Measurements from ENCODE around the gene PGAM5. TPM values are rescaled to one million over a fixed set of nuclear protein-coding genes. Genes with fewer than 3 reads are reported as not detected.
A peak's percentile ranks its signal among the peaks of the same experiment; 100 is the strongest.

The PGAM5 gene
- total RNA-seq, 1 experiment from 2014 or later = 112 TPM

DNA sequence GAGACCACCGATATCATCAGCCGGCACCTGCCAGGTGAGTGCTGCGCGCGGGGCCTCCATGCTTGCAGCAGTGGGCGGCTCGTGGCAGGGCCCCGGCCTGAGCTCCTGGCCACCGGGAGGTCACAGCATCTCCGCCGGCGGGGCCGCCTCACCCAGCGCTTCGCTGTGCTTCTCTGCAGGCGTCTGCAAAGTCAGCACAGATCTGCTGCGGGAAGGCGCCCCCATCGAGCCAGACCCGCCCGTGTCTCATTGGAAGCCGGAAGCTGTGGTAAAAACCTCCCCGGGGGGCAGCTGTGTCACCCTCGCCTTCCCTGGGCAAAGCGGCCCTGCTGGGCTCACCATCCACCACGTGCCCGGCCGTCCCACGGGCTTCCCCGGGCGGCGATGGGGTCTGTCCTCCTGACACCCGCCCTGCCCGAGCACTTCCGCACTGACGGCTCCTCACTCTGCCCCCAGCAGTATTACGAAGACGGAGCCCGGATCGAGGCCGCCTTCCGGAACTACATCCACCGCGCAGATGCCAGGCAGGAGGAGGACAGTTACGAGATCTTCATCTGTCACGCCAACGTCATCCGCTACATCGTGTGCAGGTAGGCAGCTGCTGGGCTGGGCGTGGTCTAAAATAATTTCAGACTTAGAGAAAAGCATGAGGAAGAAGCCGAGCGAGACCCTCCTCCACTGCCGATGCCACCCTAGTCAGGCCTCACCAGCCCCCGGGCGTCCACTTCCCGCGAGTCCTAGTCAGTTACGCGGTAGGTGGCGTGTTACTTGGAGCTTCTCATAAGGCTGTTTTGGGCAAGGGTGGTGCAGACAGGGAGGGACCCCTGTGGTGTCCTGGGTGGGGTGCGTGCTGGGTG, 7.1 kb downstream of the PGAM5 start:
- Mint-ChIP-seq H3K27me3 (ENCODE audit: low read depth) (no peaks in the 10 kb centered on the region), H3K36me3 (ENCODE audit: insufficient read depth in 1 of 3, low read depth in 3 of 3) (peaks cover 30 to 78% (median 63%) of the 10 kb centered on the region in 3 experiments; a peak in 6 of 7 replicates), H3K27ac (peak overlapping the region in 2 of 3 experiments; percentile 10 to 40; a peak in 3 of 7 replicates), H3K4me1 (no peaks in the 10 kb centered on the region), H3K4me3 (no peak overlapping the region), H3K9me3 (no peaks in the 10 kb centered on the region)
- no peak overlapping the region for H2BK12ac ChIP-seq (ENCODE audit: insufficient read length, low read depth, low read length)
- H2AFZ ChIP-seq (ENCODE audit: low read length) = no peak overlapping the region
- no peak overlapping the region for H3K14ac ChIP-seq (ENCODE audit: insufficient read depth, low read length)
- TF ChIP-seq, protein P1, sequence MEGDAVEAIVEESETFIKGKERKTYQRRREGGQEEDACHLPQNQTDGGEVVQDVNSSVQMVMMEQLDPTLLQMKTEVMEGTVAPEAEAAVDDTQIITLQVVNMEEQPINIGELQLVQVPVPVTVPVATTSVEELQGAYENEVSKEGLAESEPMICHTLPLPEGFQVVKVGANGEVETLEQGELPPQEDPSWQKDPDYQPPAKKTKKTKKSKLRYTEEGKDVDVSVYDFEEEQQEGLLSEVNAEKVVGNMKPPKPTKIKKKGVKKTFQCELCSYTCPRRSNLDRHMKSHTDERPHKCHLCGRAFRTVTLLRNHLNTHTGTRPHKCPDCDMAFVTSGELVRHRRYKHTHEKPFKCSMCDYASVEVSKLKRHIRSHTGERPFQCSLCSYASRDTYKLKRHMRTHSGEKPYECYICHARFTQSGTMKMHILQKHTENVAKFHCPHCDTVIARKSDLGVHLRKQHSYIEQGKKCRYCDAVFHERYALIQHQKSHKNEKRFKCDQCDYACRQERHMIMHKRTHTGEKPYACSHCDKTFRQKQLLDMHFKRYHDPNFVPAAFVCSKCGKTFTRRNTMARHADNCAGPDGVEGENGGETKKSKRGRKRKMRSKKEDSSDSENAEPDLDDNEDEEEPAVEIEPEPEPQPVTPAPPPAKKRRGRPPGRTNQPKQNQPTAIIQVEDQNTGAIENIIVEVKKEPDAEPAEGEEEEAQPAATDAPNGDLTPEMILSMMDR (conservative IDR thresholded peaks at IDR 0.05) = no peak
- H3K27ac ChIP-seq (ENCODE audit: insufficient read length, low read depth, low read length) = no peak overlapping the region
- H2AK5ac ChIP-seq (ENCODE audit: insufficient read length, low read length) = no peak overlapping the region
- no peaks in the 10 kb centered on the region for H4K20me1 ChIP-seq (ENCODE audit: control insufficient read depth, insufficient read depth, insufficient read length)
- H3K27me3 ChIP-seq (ENCODE audit: insufficient read depth, low read length) = no peaks in the 10 kb centered on the region
- H3T11ph ChIP-seq (ENCODE audit: low read length) = no peak overlapping the region
- no peak overlapping the region for H4K5ac ChIP-seq (ENCODE audit: insufficient read length, low read depth, low read length)
- no peak overlapping the region for H2BK120ac ChIP-seq (ENCODE audit: low read depth, low read length, poor library complexity, severe bottlenecking)
- H3K4ac ChIP-seq (ENCODE audit: low read depth, low read length) = no peak overlapping the region
- peaks cover 6% of the 10 kb centered on the region; the same call in 1 of the 2 replicates for H3K79me2 ChIP-seq (ENCODE audit: insufficient read depth, low read length)
- no peak overlapping the region for H4K91ac ChIP-seq (ENCODE audit: insufficient read length, low read depth, low read length)
- H2BK15ac ChIP-seq (ENCODE audit: low read depth, low read length) = no peak overlapping the region
- H3K9ac ChIP-seq (ENCODE audit: extremely low read depth, insufficient read length, low read length) = no peak overlapping the region
- DNase-seq = no peak
- no peak overlapping the region for H3K56ac ChIP-seq (ENCODE audit: insufficient read length, low read depth, low read length)
- H3K18ac ChIP-seq (ENCODE audit: insufficient read length, low read depth, low read length) = no peak overlapping the region
- no peaks in the 10 kb centered on the region for H3K4me1 ChIP-seq (ENCODE audit: insufficient read depth, low read length)
- no peaks in the 10 kb centered on the region for H3K9me3 ChIP-seq (ENCODE audit: control insufficient read depth, low read depth, low read length)
- no peak overlapping the region for H2BK20ac ChIP-seq (ENCODE audit: low read depth, low read length, poor library complexity, severe bottlenecking)
- no peak overlapping the region for H3K23ac ChIP-seq (ENCODE audit: insufficient read length, low read depth, low read length)
- no peak overlapping the region for H3K4me2 ChIP-seq (ENCODE audit: insufficient read depth, insufficient read length, low read length)
- no peak overlapping the region for H4K8ac ChIP-seq (replicated peaks; ENCODE audit: insufficient read length, low read depth, low read length)
- no peak overlapping the region for H2BK5ac ChIP-seq (ENCODE audit: insufficient read length, low read length)
- peaks cover 6% of the 10 kb centered on the region for H3K79me1 ChIP-seq (ENCODE audit: insufficient read depth, low read depth, low read length, poor library complexity, severe bottlenecking)
- WGBS (ENCODE audit: extremely low coverage, insufficient read length, low lambda C conversion rate) = no CpG with 5 or more reads among the region's 61 CpGs
- no peaks in the 10 kb centered on the region for H3K23me2 ChIP-seq (ENCODE audit: insufficient read length, low read depth, low read length, poor library complexity, severe bottlenecking)

Measured in H9 (cell line).